Panc1 (cell line): ENCODE results near the gene AP3D1. TPM values are rescaled to one million over a fixed set of nuclear protein-coding genes. Genes with fewer than 3 reads are reported as not detected.
"Not testable (repeated sequence)": the region's sequence is repeated elsewhere in the genome, so short reads cannot be mapped to it uniquely, and the experiment has no call there.

Experiments used
- ATAC-seq: fragments of 200-7000 bp; cut with Tn5 transposase; 2 replicates; pipeline ENCODE4 v1.9.1; 2020; ENCODE audit warnings: mild to moderate bottlenecking, moderate library complexity
- BruUV-seq: library from RNA; stranded (reverse); fragments of 400-500 nt; replicated peaks from 2 replicates; lab custom pipeline; 2021; lab: Mats Ljungman, UMichigan
- CTCF ChIA-PET: fragments of 300-600 bp; sonication (Branson Sonifier 250); formaldehyde crosslinking; loops from one replicate; lab custom pipeline; 2022; ENCODE audit warnings: antibody characterized with exemption; lab: Charles Lee
- POLR2A ChIA-PET: fragments of 300-600 bp; sonication (Branson Sonifier 250); formaldehyde crosslinking; loops from one replicate; lab custom pipeline; 2022; ENCODE audit warnings: antibody characterized with exemption; lab: Charles Lee
- DNase-seq: peaks from one replicate; pipeline ENCODE4 v3.0.0-alpha.2; 2010; ENCODE audit warnings: low read depth, low spot score
- H3K27ac ChIP-seq: 2 replicates; pipeline ENCODE4 v1.5.1; 2011; ENCODE audit warnings: mild to moderate bottlenecking, low read length, inconsistent platforms
- H3K27me3 ChIP-seq: fragments of 200-500 bp; sonication (Bioruptor generic); 2 replicates; pipeline ENCODE4 v1.6.0; 2014; ENCODE audit warnings: low read length, inconsistent platforms; ENCODE audit not compliant: control insufficient read depth, insufficient read depth
- H3K36me3 ChIP-seq: fragments of 200-500 bp; sonication (Bioruptor generic); 2 replicates; pipeline ENCODE4 v1.5.1; 2014; ENCODE audit warnings: inconsistent platforms, mild to moderate bottlenecking, low read length, moderate library complexity; ENCODE audit not compliant: control insufficient read depth, insufficient read depth
- H3K4me1 ChIP-seq: 2 replicates; pipeline ENCODE4 v1.5.1; 2011; ENCODE audit warnings: inconsistent platforms, mild to moderate bottlenecking, low read length, moderate library complexity; ENCODE audit not compliant: control insufficient read depth, insufficient read depth
- H3K4me3 ChIP-seq, 2 experiments: 2 replicates each; pipeline ENCODE4 v1.5.1; 2011 to 2012; ENCODE audit warnings: low read depth in 2 of 2, low read length in 2 of 2, mild to moderate bottlenecking in 2 of 2, inconsistent platforms in 1 of 2, moderate library complexity in 1 of 2
- H3K9me3 ChIP-seq: fragments of 200-500 bp; sonication (Bioruptor generic); 2 replicates; pipeline ENCODE4 v1.5.1; 2014; ENCODE audit warnings: low read depth, mild to moderate bottlenecking, inconsistent platforms, low read length, moderate library complexity; ENCODE audit not compliant: control insufficient read depth, insufficient read depth
- CTCF ChIP-seq: fragments of 450-650 bp; IDR thresholded peaks from 2 replicates; pipeline ENCODE4 v1.5.1; 2017; ENCODE audit warnings: mild to moderate bottlenecking
- POLR2AphosphoS5 ChIP-seq: IDR thresholded peaks from 2 replicates; pipeline ENCODE4 v1.6.1; 2012; ENCODE audit warnings: mild to moderate bottlenecking, low read depth, low read length, moderate library complexity
- REST ChIP-seq, 2 experiments: IDR thresholded peaks; 2 replicates each; pipeline ENCODE4 v1.6.1; 2011 to 2012; ENCODE audit warnings: low read depth in 2 of 2, control low read depth in 1 of 2, low read length in 1 of 2, mild to moderate bottlenecking in 1 of 2, moderate library complexity in 1 of 2; ENCODE audit not compliant: insufficient read depth in 1 of 2
- SIN3A ChIP-seq: IDR thresholded peaks from 2 replicates; pipeline ENCODE4 v1.6.1; 2012; ENCODE audit warnings: low read depth, mild to moderate bottlenecking, low read length, moderate library complexity, borderline replicate concordance; ENCODE audit not compliant: insufficient read depth
- TCF7L2 ChIP-seq: IDR thresholded peaks from 2 replicates; pipeline ENCODE4 v1.6.1; 2011; ENCODE audit warnings: mild to moderate bottlenecking, low read depth, low read length, inconsistent platforms
- in situ Hi-C: cut with HindIII; loops from 2 replicates; pipeline ENCODE4 v1.10.0; 2016; ENCODE audit warnings: low sequenced_read_pairs, low pct_unique_long_range_greater_than_20kb
- intact Hi-C: fragments of 100-400 bp; cut with micrococcal nuclease; formaldehyde crosslinking; loops from one replicate; pipeline ENCODE4 v1.10.0; 2022; ENCODE audit not compliant: unreplicated experiment
- total RNA-seq: library from RNA; stranded (reverse); gene quantifications from one replicate; pipeline ENCODE4 v1.2.1, GENCODE V29; 2021; ENCODE audit not compliant: unreplicated experiment

The AP3D1 gene
- total RNA-seq, 1 experiment from 2014 or later, result 167 TPM

- Histone ChIP-seq H3K27ac (no peak overlapping the region), H3K9me3 (no peaks in the 10 kb centered on the region), H3K36me3 (peaks cover 3% of the 10 kb centered on the region; the same call in 1 of the 2 replicates), H3K4me1 (no peaks in the 10 kb centered on the region), H3K4me3 (no peak overlapping the region), H3K27me3 (no peaks in the 10 kb centered on the region)
- intact Hi-C loops (no loop called here), in situ Hi-C loops (no loop called here)
- ChIA-PET POLR2A (no interaction called here), CTCF (no interaction called here)
- BruUV-seq, result no TSS peak
- TF ChIP-seq REST (IDR thresholded peaks at IDR 0.05; ENCODE audit: insufficient read depth in 1 of 2, low read depth in 2 of 2, low read length in 1 of 2) (no peak), CTCF (no peak), SIN3A (no peak), POLR2AphosphoS5 (no peak), TCF7L2 (no peak)
- DNase-seq (no peak), ATAC-seq (no peak)
Measured at GRCh38 chr19:2132191-2132590, 19.2 kb downstream of the AP3D1 start.

GRCh38 chr19:2131012-2131975, 20.1 kb downstream of the AP3D1 start:
- CTCF ChIA-PET, H3K4me3 ChIP-seq, DNase-seq, H3K9me3 ChIP-seq, intact Hi-C loops, ATAC-seq, H3K36me3 ChIP-seq, POLR2A ChIA-PET, H3K27me3 ChIP-seq, BruUV-seq, H3K27ac ChIP-seq, H3K4me1 ChIP-seq, in situ Hi-C loops: not testable (repeated sequence)
